Adrenal gland (tissue), 5 donors: Measurements from ENCODE around the gene TMEM107.

Experiments
- CTCF ChIP-seq, 6 experiments: fragments of 450-650 bp in 4 of 6; fragments of 200-600 bp in 2 of 6; sonication (generic) in 1 of 6; IDR thresholded peaks; 1 replicate in 5 of 6; 2 replicates in 1 of 6; pipeline versions ENCODE4 v1.5.1 to v1.8.0; 2016 to 2021; ENCODE audit warnings: antibody characterized with exemption in 6 of 6, mild to moderate bottlenecking in 2 of 6, moderate library complexity in 1 of 6
- POLR2A ChIP-seq, 2 donors: fragments of 450-650 bp; IDR thresholded peaks; one replicate each; pipeline ENCODE4 v1.6.1; 2017; ENCODE audit warnings: antibody characterized with exemption in 2 of 2, mild to moderate bottlenecking in 2 of 2, moderate library complexity in 1 of 2
- donor health status: DM: no; HTN: no; CAD: no.

GRCh38 chr17:8154608-8155155, 21.5 kb downstream of the TMEM107 start:
- TF ChIP-seq CTCF (IDR thresholded peaks at IDR 0.05) (no peak), POLR2A (IDR thresholded peaks at IDR 0.05) (peak; percentile 1)
